ENCODE measurements around the gene CHD3. TPM values are rescaled to one million over a fixed set of nuclear protein-coding genes. Genes with fewer than 3 reads are reported as not detected.

Gene CHD3
- total and polyA plus RNA-seq, 4 donors, result 60.9 to 112 (median 76.5) TPM

DNA sequence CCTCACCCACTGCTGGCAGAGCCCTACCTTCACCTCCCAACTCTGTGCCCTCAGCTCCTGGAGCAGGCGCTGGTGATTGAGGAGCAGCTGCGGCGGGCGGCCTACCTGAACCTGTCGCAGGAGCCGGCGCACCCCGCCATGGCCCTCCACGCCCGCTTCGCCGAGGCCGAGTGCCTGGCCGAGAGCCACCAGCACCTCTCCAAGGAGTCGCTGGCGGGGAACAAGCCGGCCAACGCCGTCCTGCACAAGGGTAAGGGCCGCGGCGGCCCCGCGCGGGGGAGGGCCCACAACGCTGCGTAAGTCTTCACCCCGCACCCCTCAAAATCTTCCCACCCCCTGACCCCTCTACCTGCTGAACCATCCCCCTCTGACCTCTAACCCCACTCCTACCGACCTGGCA is 20.5 kb downstream of the CHD3 start:
- H3K36me3 ChIP-seq (ENCODE audit: control insufficient read depth in 4 of 4, insufficient read depth in 4 of 4, low read length in 4 of 4), result peaks cover 3 to 75% (median 59%) of the 10 kb centered on the region in 4 donors
- no peak for DNase-seq
- no peak for ATAC-seq (ENCODE audit: insufficient read depth, low FRiP score)
- TF ChIP-seq, protein P1, sequence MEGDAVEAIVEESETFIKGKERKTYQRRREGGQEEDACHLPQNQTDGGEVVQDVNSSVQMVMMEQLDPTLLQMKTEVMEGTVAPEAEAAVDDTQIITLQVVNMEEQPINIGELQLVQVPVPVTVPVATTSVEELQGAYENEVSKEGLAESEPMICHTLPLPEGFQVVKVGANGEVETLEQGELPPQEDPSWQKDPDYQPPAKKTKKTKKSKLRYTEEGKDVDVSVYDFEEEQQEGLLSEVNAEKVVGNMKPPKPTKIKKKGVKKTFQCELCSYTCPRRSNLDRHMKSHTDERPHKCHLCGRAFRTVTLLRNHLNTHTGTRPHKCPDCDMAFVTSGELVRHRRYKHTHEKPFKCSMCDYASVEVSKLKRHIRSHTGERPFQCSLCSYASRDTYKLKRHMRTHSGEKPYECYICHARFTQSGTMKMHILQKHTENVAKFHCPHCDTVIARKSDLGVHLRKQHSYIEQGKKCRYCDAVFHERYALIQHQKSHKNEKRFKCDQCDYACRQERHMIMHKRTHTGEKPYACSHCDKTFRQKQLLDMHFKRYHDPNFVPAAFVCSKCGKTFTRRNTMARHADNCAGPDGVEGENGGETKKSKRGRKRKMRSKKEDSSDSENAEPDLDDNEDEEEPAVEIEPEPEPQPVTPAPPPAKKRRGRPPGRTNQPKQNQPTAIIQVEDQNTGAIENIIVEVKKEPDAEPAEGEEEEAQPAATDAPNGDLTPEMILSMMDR (IDR thresholded peaks at IDR 0.05; ENCODE audit: control extremely low read depth, extremely low read depth), result no peak
- H3K27me3 ChIP-seq (ENCODE audit: control insufficient read depth in 3 of 3, insufficient read depth in 3 of 3, low read length in 2 of 3), result no peaks in the 10 kb centered on the region
- WGBS, 2 donors, result 93 to 96% methylated on average over 29 of the region's 29 CpGs
- H3K9ac ChIP-seq (ENCODE audit: insufficient read depth in 1 of 2, low read length in 2 of 2), result no peak overlapping the region
- H3K4me1 ChIP-seq (ENCODE audit: control insufficient read depth in 5 of 5, insufficient read depth in 5 of 5, low read length in 5 of 5), result no peaks in the 10 kb centered on the region
- H3K27ac ChIP-seq (ENCODE audit: low read depth in 1 of 2, low read length in 1 of 2), result no peak overlapping the region
- H3K4me3 ChIP-seq, result no peak overlapping the region
- no peaks in the 10 kb centered on the region for H3K9me3 ChIP-seq (ENCODE audit: control insufficient read depth in 4 of 4, insufficient read depth in 3 of 4, low read length in 3 of 4)

- H3K27me3 ChIP-seq (ENCODE audit: control insufficient read depth in 3 of 3, insufficient read depth in 3 of 3, low read length in 2 of 3), result no peaks in the 10 kb centered on the region
- H3K9ac ChIP-seq (ENCODE audit: insufficient read depth in 1 of 2, low read length in 2 of 2), result no peak overlapping the region
- TF ChIP-seq, protein P1 (IDR thresholded peaks at IDR 0.05; ENCODE audit: control extremely low read depth, extremely low read depth), result no peak
- H3K27ac ChIP-seq (ENCODE audit: low read depth in 1 of 2, low read length in 1 of 2), result no peak overlapping the region
- H3K4me1 ChIP-seq (ENCODE audit: control insufficient read depth in 5 of 5, insufficient read depth in 5 of 5, low read length in 5 of 5), result peaks cover 0 to 9% (median 3%) of the 10 kb centered on the region in 5 donors
- 96% methylated on average over 15 of the region's 15 CpGs for WGBS, 2 donors
- H3K4me3 ChIP-seq, result no peak overlapping the region
- H3K36me3 ChIP-seq (ENCODE audit: control insufficient read depth in 4 of 4, insufficient read depth in 4 of 4, low read length in 4 of 4), result peaks cover 3 to 65% (median 48%) of the 10 kb centered on the region in 4 donors
- no peak for ATAC-seq (ENCODE audit: insufficient read depth, low FRiP score)
- no peaks in the 10 kb centered on the region for H3K9me3 ChIP-seq (ENCODE audit: control insufficient read depth in 4 of 4, insufficient read depth in 3 of 4, low read length in 3 of 4)
- no peak for DNase-seq
Observed at GRCh38 chr17:7910281-7910680, 21.7 kb downstream of the CHD3 start.

DNA sequence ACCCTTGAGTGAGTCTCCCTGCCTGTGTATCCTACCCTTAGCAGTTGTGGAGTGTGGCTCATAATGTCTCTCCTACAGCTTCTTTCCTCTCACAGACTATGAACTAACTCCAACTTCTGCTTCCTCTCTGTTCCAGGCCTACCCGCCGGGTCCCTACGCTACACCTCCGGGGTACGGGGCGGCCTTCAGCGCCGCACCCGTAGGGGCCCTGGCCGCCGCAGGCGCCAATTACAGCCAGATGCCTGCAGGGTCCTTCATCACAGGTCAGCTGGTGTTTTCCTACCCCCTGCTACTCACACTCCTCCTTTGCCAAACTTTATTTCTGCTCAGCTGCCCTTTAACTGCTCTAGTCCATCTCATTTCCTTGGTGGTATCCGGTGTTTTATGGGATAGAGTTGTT is 22.1 kb downstream of the CHD3 start:
- no peak overlapping the region for H3K4me3 ChIP-seq
- TF ChIP-seq, protein P1 (IDR thresholded peaks at IDR 0.05; ENCODE audit: control extremely low read depth, extremely low read depth), result no peak
- H3K36me3 ChIP-seq (ENCODE audit: control insufficient read depth in 4 of 4, insufficient read depth in 4 of 4, low read length in 4 of 4), result peaks cover 3 to 61% (median 44%) of the 10 kb centered on the region in 4 donors
- H3K27me3 ChIP-seq (ENCODE audit: control insufficient read depth in 3 of 3, insufficient read depth in 3 of 3, low read length in 2 of 3), result no peaks in the 10 kb centered on the region
- H3K9me3 ChIP-seq (ENCODE audit: control insufficient read depth in 4 of 4, insufficient read depth in 3 of 4, low read length in 3 of 4), result no peaks in the 10 kb centered on the region
- ATAC-seq (ENCODE audit: insufficient read depth, low FRiP score) (no peak), DNase-seq (no peak)
- H3K4me1 ChIP-seq (ENCODE audit: control insufficient read depth in 5 of 5, insufficient read depth in 5 of 5, low read length in 5 of 5), result peaks cover 0 to 11% (median 3%) of the 10 kb centered on the region in 5 donors
- H3K27ac ChIP-seq (ENCODE audit: low read depth in 1 of 2, low read length in 1 of 2), result no peak overlapping the region
- 67 to 85% methylated on average over 13 of the region's 13 CpGs for WGBS, 2 donors
- H3K9ac ChIP-seq (ENCODE audit: insufficient read depth in 1 of 2, low read length in 2 of 2), result no peak overlapping the region

DNA sequence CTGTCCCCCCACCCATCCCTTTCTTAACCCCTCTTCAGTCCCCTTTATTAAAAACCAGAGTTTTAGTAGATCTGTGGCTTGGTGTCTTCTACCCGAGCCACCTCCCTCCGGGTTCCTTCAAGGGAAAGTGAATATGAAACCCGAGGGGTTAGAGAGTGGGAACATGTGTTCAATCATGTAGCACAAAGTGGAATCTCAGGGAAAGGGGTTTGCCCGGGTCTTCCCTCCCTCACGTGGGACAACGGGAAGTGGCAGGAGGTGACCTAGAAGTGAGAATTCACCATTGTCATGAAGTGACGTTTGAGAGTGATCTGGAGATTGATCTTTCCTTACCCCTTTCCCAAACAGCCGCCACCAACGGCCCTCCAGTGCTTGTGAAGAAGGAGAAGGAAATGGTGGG is 22.5 kb downstream of the CHD3 start:
- no peak for ATAC-seq (ENCODE audit: insufficient read depth, low FRiP score)
- Histone ChIP-seq H3K4me1 (ENCODE audit: control insufficient read depth in 5 of 5, insufficient read depth in 5 of 5, low read length in 5 of 5) (peaks cover 0 to 12% (median 3%) of the 10 kb centered on the region in 5 donors), H3K9me3 (ENCODE audit: control insufficient read depth in 4 of 4, insufficient read depth in 3 of 4, low read length in 3 of 4) (no peaks in the 10 kb centered on the region), H3K27ac (ENCODE audit: low read depth in 1 of 2, low read length in 1 of 2) (no peak overlapping the region), H3K36me3 (ENCODE audit: control insufficient read depth in 4 of 4, insufficient read depth in 4 of 4, low read length in 4 of 4) (peaks cover 3 to 57% (median 41%) of the 10 kb centered on the region in 4 donors), H3K9ac (ENCODE audit: insufficient read depth in 1 of 2, low read length in 2 of 2) (no peak overlapping the region), H3K4me3 (no peak overlapping the region), H3K27me3 (ENCODE audit: control insufficient read depth in 3 of 3, insufficient read depth in 3 of 3, low read length in 2 of 3) (no peaks in the 10 kb centered on the region)
- 51 to 70% methylated on average over 9 of the region's 9 CpGs for WGBS, 2 donors
- DNase-seq, result no peak
- TF ChIP-seq, protein P1 (IDR thresholded peaks at IDR 0.05; ENCODE audit: control extremely low read depth, extremely low read depth), result no peak

Data from lung (tissue), 12 donors.